DOHH2 (cell line): Measurements from ENCODE around the gene DNAAF5.

Source experiments
- EZH2phosphoT487 ChIP-seq: fragments of 200-600 bp; sonication (generic); IDR thresholded peaks from 2 replicates; pipeline ENCODE4 v1.6.1; 2017; ENCODE audit warnings: borderline replicate concordance, mild to moderate bottlenecking, antibody characterized with exemption, low read length, moderate library complexity, mixed read lengths
- TF ChIP-seq, protein P1 (sequence below): fragments of 200-600 bp; sonication (generic); IDR thresholded peaks from one replicate; pipeline ENCODE4 v1.5.1; 2014; ENCODE audit warnings: antibody characterized with exemption, mild to moderate bottlenecking, low read depth, low read length; ENCODE audit not compliant: poor library complexity, severe bottlenecking

DNA sequence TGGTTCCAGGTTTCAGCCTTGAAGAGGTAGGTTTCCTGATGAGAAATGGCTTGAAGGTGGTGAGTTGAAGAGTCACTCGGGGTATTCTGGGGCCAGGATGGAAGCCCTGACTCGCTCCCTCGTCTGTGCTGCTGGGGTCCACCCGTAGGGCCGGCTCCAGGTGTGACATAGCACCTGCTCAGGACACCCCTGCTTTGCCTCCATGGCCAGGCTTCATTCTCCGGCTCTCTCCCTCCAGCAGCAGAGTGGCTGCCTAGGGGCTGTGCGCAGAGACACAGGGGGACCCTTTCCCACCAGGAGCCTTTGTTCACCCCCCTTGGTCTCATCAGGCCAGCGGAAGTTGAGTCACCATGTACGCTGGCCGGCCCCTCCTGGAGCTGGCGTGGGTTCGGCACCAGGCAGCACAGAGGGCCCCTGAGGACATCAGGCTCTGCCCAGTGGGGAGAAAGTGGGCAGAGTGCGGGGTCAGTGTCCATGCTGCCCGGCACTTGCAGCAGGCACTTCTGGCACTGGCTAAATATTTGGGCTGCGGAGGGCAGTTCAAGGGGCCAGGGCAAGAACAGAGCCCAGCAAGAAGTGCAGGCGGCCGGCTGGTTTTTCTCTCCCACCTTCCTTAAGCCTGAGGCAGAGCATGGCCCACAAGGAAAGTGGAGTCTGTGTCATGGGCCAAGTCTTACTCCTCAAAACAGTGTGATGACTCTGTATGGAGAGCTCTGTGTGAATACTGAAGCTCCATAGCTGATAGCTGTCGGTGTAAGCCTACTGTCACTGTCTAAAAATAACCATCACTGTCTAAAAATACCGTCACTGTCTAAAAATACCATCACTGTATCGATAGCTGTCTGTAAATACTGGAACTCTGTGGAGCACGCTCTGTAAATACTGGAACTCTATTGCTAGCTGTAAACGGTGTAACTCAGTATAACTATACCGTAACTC is 4.3 kb downstream of the DNAAF5 start:
- TF ChIP-seq, protein P1, sequence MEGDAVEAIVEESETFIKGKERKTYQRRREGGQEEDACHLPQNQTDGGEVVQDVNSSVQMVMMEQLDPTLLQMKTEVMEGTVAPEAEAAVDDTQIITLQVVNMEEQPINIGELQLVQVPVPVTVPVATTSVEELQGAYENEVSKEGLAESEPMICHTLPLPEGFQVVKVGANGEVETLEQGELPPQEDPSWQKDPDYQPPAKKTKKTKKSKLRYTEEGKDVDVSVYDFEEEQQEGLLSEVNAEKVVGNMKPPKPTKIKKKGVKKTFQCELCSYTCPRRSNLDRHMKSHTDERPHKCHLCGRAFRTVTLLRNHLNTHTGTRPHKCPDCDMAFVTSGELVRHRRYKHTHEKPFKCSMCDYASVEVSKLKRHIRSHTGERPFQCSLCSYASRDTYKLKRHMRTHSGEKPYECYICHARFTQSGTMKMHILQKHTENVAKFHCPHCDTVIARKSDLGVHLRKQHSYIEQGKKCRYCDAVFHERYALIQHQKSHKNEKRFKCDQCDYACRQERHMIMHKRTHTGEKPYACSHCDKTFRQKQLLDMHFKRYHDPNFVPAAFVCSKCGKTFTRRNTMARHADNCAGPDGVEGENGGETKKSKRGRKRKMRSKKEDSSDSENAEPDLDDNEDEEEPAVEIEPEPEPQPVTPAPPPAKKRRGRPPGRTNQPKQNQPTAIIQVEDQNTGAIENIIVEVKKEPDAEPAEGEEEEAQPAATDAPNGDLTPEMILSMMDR = no peak
- no peak for TF ChIP-seq EZH2phosphoT487
